ENCODE data around the gene SUN1. TPM values are rescaled to one million over a fixed set of nuclear protein-coding genes. Genes with fewer than 3 reads are reported as not detected.

Gene SUN1
- total and polyA plus RNA-seq, 10 of the 15 experiments (the other 5 are each of a cell fraction or from before 2014, with no cell fraction given): 27.8 to 107 (median 65.8) TPM

GRCh38 chr7:923108-924041 lies 91.1 kb downstream of the SUN1 start (continued):
- no peak for TF ChIP-seq CEBPZ (IDR thresholded peaks at IDR 0.05; ENCODE audit: low read depth, low read length)
- TF ChIP-seq KLF5 (IDR thresholded peaks at IDR 0.05; ENCODE audit: partially characterized antibody): no peak
- TF ChIP-seq NRF1 (conservative IDR thresholded peaks at IDR 0.05; ENCODE audit: low read depth, low read length): no peak
- peak; percentile 94 for TF ChIP-seq RUNX3 (IDR thresholded peaks at IDR 0.05; ENCODE audit: low read length)
- TF ChIP-seq ZNF217 (IDR thresholded peaks at IDR 0.05): peak; percentile 71; the same call in 1 of the 2 replicates
- TF ChIP-seq CBX5 (IDR thresholded peaks at IDR 0.05; ENCODE audit: low read depth): 0 out of 2 replicates have a peak, but pooled peaks have one; percentile 52
- no peak for TF ChIP-seq ZNF24 (IDR thresholded peaks at IDR 0.05)
- TF ChIP-seq HSF1 (IDR thresholded peaks at IDR 0.05; ENCODE audit: low read depth, low read length): no peak
- peak; percentile 23; the same call in 1 of the 2 replicates for TF ChIP-seq ZNF384 (IDR thresholded peaks at IDR 0.05; ENCODE audit: borderline replicate concordance, low read depth, low read length)
- TF ChIP-seq SMAD5 (IDR thresholded peaks at IDR 0.05; ENCODE audit: low read depth): peak; percentile 71
- TF ChIP-seq ZNF687 (IDR thresholded peaks at IDR 0.05): peak; percentile 79
- no peak for TF ChIP-seq YY1 (IDR thresholded peaks at IDR 0.05; ENCODE audit: low read depth, low read length)
- TF ChIP-seq ZNF592 (IDR thresholded peaks at IDR 0.05): 0 out of 2 replicates have a peak, but pooled peaks have one; percentile 34
- TF ChIP-seq CREM (IDR thresholded peaks at IDR 0.05; ENCODE audit: low read depth): peak; percentile 83
